HepG2 (cell line): Measurements from ENCODE around the gene GSKIP. TPM values are rescaled to one million over a fixed set of nuclear protein-coding genes. Genes with fewer than 3 reads are reported as not detected.
A peak's percentile ranks its signal among the peaks of the same experiment; 100 is the strongest.

Experiments
- ATF4 ChIP-seq, 2 experiments: fragments of 450-650 bp in 1 of 2; sonication (generic) in 1 of 2; formaldehyde crosslinking; IDR thresholded peaks; 2 replicates each; pipeline versions ENCODE4 v1.5.0 to v1.8.0; 2020 to 2022; ENCODE audit warnings: mild to moderate bottlenecking in 1 of 2, missing genetic modification reagents in 1 of 2
- CREBL2 ChIP-seq: sonication (generic); formaldehyde crosslinking; IDR thresholded peaks from 2 replicates; pipeline ENCODE4 v1.8.1; 2023; ENCODE audit warnings: missing genetic modification reagents, mild to moderate bottlenecking, borderline replicate concordance
- KLF12 ChIP-seq: sonication (generic); formaldehyde crosslinking; IDR thresholded peaks from 2 replicates; pipeline ENCODE4 v1.4.0; 2020; ENCODE audit warnings: missing genetic modification reagents, borderline replicate concordance
- MED13 ChIP-seq: sonication (generic); formaldehyde crosslinking; IDR thresholded peaks from 2 replicates; pipeline ENCODE4 v1.5.0; 2020; ENCODE audit warnings: missing genetic modification reagents
- MIXL1 ChIP-seq: IDR thresholded peaks from 2 replicates; pipeline ENCODE4 v1.6.1; 2016
- RARG ChIP-seq: sonication (generic); formaldehyde crosslinking; IDR thresholded peaks from 2 replicates; pipeline ENCODE4 v1.4.0; 2020; ENCODE audit warnings: low read depth, mild to moderate bottlenecking, missing genetic modification reagents
- RXRA ChIP-seq: sonication (generic); formaldehyde crosslinking; IDR thresholded peaks from 2 replicates; pipeline ENCODE4 v1.5.1; 2020; ENCODE audit warnings: missing genetic modification reagents
- SNRNP70 ChIP-seq: fragments of 200-400 bp; formaldehyde crosslinking; IDR thresholded peaks from 2 replicates; pipeline ENCODE4 v1.6.1; 2017; ENCODE audit warnings: mild to moderate bottlenecking, low read depth, low read length, moderate library complexity
- THAP8 ChIP-seq: sonication (generic); formaldehyde crosslinking; IDR thresholded peaks from 2 replicates; pipeline ENCODE4 v1.5.1; 2020; ENCODE audit warnings: missing genetic modification reagents, mild to moderate bottlenecking, borderline replicate concordance
- ZBTB34 ChIP-seq: sonication (generic); formaldehyde crosslinking; IDR thresholded peaks from 2 replicates; pipeline ENCODE4 v1.8.0; 2022; ENCODE audit warnings: mild to moderate bottlenecking, missing genetic modification reagents
- ZBTB8A ChIP-seq: sonication (generic); formaldehyde crosslinking; IDR thresholded peaks from 2 replicates; pipeline ENCODE4 v1.4.0; 2020; ENCODE audit warnings: mild to moderate bottlenecking, low read depth, missing genetic modification reagents, borderline replicate concordance
- ZNF362 ChIP-seq: sonication (generic); formaldehyde crosslinking; IDR thresholded peaks from 2 replicates; pipeline ENCODE4 v1.4.0; 2020; ENCODE audit warnings: missing genetic modification reagents, mild to moderate bottlenecking, borderline replicate concordance
- ZNF646 ChIP-seq: sonication (generic); formaldehyde crosslinking; IDR thresholded peaks from 2 replicates; pipeline ENCODE4 v1.9.0; 2021; ENCODE audit warnings: mild to moderate bottlenecking, missing genetic modification reagents
- ZNF740 ChIP-seq: sonication (generic); formaldehyde crosslinking; IDR thresholded peaks from 2 replicates; pipeline ENCODE4 v1.4.0; 2020; ENCODE audit warnings: missing genetic modification reagents
- polyA plus RNA-seq, 8 experiments: library from polyadenylated mRNA; depleted of rRNA in 3 of 8; stranded (reverse) in 7 of 8; unstranded in 1 of 8; fragments of >200 nt; fragmentation: Illumina TruSeq in 4 of 8; extraction: Trizol in 4 of 8; gene quantifications; 2 replicates each; pipeline versions ENCODE4 v1.2.1 to v1.2.3, GENCODE V29; 2011 to 2016; ENCODE audit warnings: low read depth in 4 of 8, missing spikeins in 1 of 8, mixed read lengths in 1 of 8; ENCODE audit not compliant: insufficient read depth in 1 of 8
- total RNA-seq, 5 experiments: library from RNA; depleted of rRNA; stranded (reverse); fragments of >200 nt; fragmentation: Illumina TruSeq; extraction: Trizol; gene quantifications; 2 replicates each; pipeline ENCODE4 v1.2.3, GENCODE V29; 2016; ENCODE audit warnings: low read depth in 1 of 5

The GSKIP gene
- total and polyA plus RNA-seq, 2 of the 13 experiments (the other 11 are each of a cell fraction or from before 2014, with no cell fraction given) = 12.5 to 27.3 TPM

GRCh38 chr14:96362965-96363750 lies at the start of gene GSKIP, which contains the start of gene ATG2B (continued):
- TF ChIP-seq ZNF362 (CRISPR knock-in tag) = no peak
- TF ChIP-seq THAP8 (CRISPR knock-in tag) = no peak
- TF ChIP-seq ZNF740 (CRISPR knock-in tag) = no peak
- TF ChIP-seq RXRA (CRISPR knock-in tag) = 0 out of 2 replicates have a peak, but pooled peaks have one; percentile 13
- TF ChIP-seq MIXL1 (CRISPR knock-in tag) = no peak
- TF ChIP-seq RARG (CRISPR knock-in tag) = no peak
- TF ChIP-seq SNRNP70 = no peak
- no peak for TF ChIP-seq MED13 (CRISPR knock-in tag)
- TF ChIP-seq ZBTB8A (CRISPR knock-in tag) = no peak
- no peak for TF ChIP-seq ZNF646
- no peak for TF ChIP-seq CREBL2
- no peak for TF ChIP-seq ATF4 (CRISPR knock-in tag; IDR thresholded peaks at IDR 0.05)
- TF ChIP-seq ZBTB34 = no peak
- TF ChIP-seq KLF12 (CRISPR knock-in tag) = no peak
